ENCODE measurements around the gene SAMD4A. TPM values are rescaled to one million over a fixed set of nuclear protein-coding genes. Genes with fewer than 3 reads are reported as not detected.

SAMD4A gene
- total RNA-seq, 6 experiments from 2014 or later, result 33.8 to 53.7 (median 41.0) TPM

DNA sequence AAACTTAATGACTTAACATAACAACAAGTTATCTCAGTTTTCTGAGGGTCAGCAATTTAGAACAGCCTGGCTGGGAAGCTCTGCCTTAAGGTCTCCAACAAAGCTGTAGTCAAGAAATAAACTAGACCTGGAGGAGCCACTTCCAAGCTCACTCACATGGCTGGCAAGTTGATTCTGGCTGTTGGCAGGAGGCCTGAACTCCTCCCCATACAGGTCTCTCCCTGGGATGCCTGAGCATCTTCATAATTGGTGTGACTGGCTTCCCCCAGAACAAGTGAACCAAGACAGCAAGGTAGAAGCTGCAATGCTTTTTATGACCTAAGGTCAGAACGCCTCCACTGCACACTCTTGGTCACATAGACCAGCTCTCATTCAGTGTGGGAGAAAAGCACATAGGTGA, 128.3 kb downstream of the SAMD4A start:
- DNase-seq, result no peak
- TF ChIP-seq CTCF (IDR thresholded peaks at IDR 0.05), result no peak
- no peaks in the 10 kb centered on the region for H3K9me3 Mint-ChIP-seq
- H3K4me3 Mint-ChIP-seq, result no peak overlapping the region
- H3K27me3 Mint-ChIP-seq (ENCODE audit: insufficient read depth), result peaks cover 1% of the 10 kb centered on the region; the same call in 1 of the 2 replicates
- H3K4me1 Mint-ChIP-seq (ENCODE audit: low read depth), result peaks cover 64% of the 10 kb centered on the region
- H3K27ac Mint-ChIP-seq, result no peak overlapping the region
- H3K36me3 Mint-ChIP-seq (ENCODE audit: low read depth), result peaks cover 21% of the 10 kb centered on the region

DNA sequence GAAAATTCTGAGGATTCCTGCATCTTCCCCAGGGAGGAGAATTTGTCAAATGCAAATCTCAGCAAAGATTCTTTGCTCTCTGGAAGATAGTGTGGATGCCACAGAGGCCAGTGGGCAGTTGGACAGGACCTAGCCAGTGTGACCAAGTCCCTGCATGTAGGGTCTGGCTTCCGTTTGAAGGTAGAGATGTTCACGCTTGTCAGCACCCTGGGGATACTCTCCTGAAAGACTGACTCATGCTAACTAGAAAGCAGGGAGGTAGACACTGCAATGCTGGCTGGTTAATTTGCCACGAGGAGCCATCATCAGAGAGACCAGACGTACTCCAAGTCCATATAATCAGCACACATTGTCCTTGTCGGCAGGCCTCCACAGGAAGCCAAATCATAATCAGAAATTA, 130.1 kb downstream of the SAMD4A start:
- Mint-ChIP-seq H3K4me1 (ENCODE audit: low read depth) (peaks cover 53% of the 10 kb centered on the region), H3K27ac (peak overlapping the region; percentile 11; the same call in 1 of the 2 replicates)

DNA sequence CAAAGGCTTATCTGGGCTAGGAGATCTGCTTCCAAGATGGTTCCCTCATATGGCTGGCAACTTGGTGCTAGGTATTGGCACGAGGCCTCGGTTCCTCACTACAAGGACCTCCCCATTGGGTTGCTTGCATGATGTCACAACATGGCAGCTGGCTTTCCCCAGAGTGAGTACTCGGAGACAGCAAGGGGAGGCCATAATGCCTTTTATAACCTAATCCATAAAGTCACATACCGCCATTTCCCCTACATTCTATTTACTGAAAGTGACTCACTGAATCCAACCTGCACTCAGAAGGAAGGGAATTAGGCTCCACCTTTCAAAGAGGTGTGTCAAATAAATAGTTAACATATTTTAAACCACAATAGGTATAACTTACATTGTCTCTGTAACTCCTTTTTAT, 130.9 kb downstream of the SAMD4A start:
- no peaks in the 10 kb centered on the region for H3K9me3 Mint-ChIP-seq
- peaks cover 46% of the 10 kb centered on the region for H3K4me1 Mint-ChIP-seq (ENCODE audit: low read depth)
- no peak for DNase-seq
- peaks cover 1% of the 10 kb centered on the region; the same call in 1 of the 2 replicates for H3K27me3 Mint-ChIP-seq (ENCODE audit: insufficient read depth)
- no peak overlapping the region for H3K4me3 Mint-ChIP-seq
- TF ChIP-seq CTCF (IDR thresholded peaks at IDR 0.05), result no peak
- H3K27ac Mint-ChIP-seq, result no peak overlapping the region
- peaks cover 28% of the 10 kb centered on the region for H3K36me3 Mint-ChIP-seq (ENCODE audit: low read depth)

More for the DNA sequence above, 130.1 kb downstream of the SAMD4A start:
- no peak for DNase-seq
- no peak overlapping the region for H3K4me3 Mint-ChIP-seq
- no peak for TF ChIP-seq CTCF (IDR thresholded peaks at IDR 0.05)
- no peaks in the 10 kb centered on the region for H3K9me3 Mint-ChIP-seq
- peaks cover 1% of the 10 kb centered on the region; the same call in 1 of the 2 replicates for H3K27me3 Mint-ChIP-seq (ENCODE audit: insufficient read depth)
- peaks cover 22% of the 10 kb centered on the region for H3K36me3 Mint-ChIP-seq (ENCODE audit: low read depth)

- Mint-ChIP-seq H3K36me3 (ENCODE audit: low read depth) (peaks cover 28% of the 10 kb centered on the region), H3K27ac (no peak overlapping the region), H3K27me3 (ENCODE audit: insufficient read depth) (peaks cover 1% of the 10 kb centered on the region; the same call in 1 of the 2 replicates), H3K4me1 (ENCODE audit: low read depth) (peaks cover 46% of the 10 kb centered on the region), H3K9me3 (no peaks in the 10 kb centered on the region), H3K4me3 (no peak overlapping the region)
- no peak for TF ChIP-seq CTCF (IDR thresholded peaks at IDR 0.05)
- DNase-seq, result no peak
Observed at GRCh38 chr14:54698501-54698900, 131.6 kb downstream of the SAMD4A start.

- H3K4me3 Mint-ChIP-seq, result no peak overlapping the region
- peaks cover 27% of the 10 kb centered on the region for H3K36me3 Mint-ChIP-seq (ENCODE audit: low read depth)
- H3K27me3 Mint-ChIP-seq (ENCODE audit: insufficient read depth), result peaks cover 1% of the 10 kb centered on the region; the same call in 1 of the 2 replicates
- peaks cover 44% of the 10 kb centered on the region for H3K4me1 Mint-ChIP-seq (ENCODE audit: low read depth)
- DNase-seq, result no peak
- TF ChIP-seq CTCF (IDR thresholded peaks at IDR 0.05), result no peak
- H3K9me3 Mint-ChIP-seq, result no peaks in the 10 kb centered on the region
- H3K27ac Mint-ChIP-seq, result peak overlapping the region; percentile 52
Observed at GRCh38 chr14:54698966-54699530, 132.1 kb downstream of the SAMD4A start.
